ENCODE data around the gene USP3. TPM values are rescaled to one million over a fixed set of nuclear protein-coding genes. Genes with fewer than 3 reads are reported as not detected.

Gene USP3
- total RNA-seq, 1 experiment from 2014 or later = 36.6 TPM

DNA sequence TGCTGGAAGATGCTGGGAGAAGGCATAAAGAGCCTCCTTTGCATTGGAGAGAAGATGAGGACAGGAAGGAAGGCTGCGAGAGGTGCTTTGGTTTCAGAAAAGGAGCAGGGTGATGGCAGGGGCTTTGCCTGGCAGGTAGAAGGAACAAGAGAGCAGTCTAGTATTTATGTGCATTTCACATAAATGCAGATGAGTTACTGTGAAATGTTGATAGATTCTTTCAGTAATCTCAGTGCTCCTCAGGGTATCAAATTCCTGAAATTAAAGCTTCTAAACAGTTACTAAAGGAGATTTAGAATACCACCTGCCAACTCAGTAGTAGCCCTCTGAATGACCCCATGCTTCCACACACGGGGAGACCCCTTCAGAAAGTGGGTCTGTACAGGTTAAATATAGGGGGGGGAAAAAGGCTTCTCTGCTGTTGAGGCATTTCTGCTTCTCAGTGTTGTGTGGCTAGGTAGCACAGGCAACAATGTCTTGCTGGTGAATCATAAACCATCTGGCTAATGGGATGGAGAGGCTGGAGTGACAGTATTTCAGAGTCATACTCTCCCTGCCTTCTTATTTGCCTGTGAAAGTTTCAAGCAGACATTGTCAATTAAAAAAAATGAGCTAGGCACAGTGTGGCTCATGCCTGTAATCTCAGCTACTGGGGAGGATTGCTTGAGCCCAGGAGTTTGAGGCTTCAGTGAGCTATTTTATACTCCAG is 78.5 kb downstream of the USP3 start (continued):
- TF ChIP-seq ZNF512 (CRISPR knock-in tag; IDR thresholded peaks at IDR 0.05; ENCODE audit: borderline replicate concordance) (no peak), ZNF121 (CRISPR knock-in tag; IDR thresholded peaks at IDR 0.05) (no peak), USF1 (CRISPR knock-in tag; IDR thresholded peaks at IDR 0.05) (no peak), ZBTB21 (CRISPR knock-in tag; IDR thresholded peaks at IDR 0.05; ENCODE audit: borderline replicate concordance) (no peak), ZNF263 (CRISPR knock-in tag; IDR thresholded peaks at IDR 0.05; ENCODE audit: low read depth) (no peak)

- Mint-ChIP-seq H3K4me3 (no peak overlapping the region), H3K4me1 (peaks cover 7% of the 10 kb centered on the region), H3K27ac (peak overlapping the region; percentile 0; the same call in 1 of the 2 replicates), H3K36me3 (peaks cover 45% of the 10 kb centered on the region), H3K9me3 (no peaks in the 10 kb centered on the region), H3K27me3 (ENCODE audit: low read depth) (no peaks in the 10 kb centered on the region; the same call in 1 of the 2 replicates)
- ATAC-seq (peak; percentile 90), DNase-seq (ENCODE audit: low spot score) (peak; percentile 49)
- CTCF ChIA-PET = interaction anchor here (0.7 to 1.1 kb wide), 2 partner anchors 13 to 55 kb away, joined by 3 read pairs; no protein-coding TSS in a partner anchor
- TF ChIP-seq CREB1 (CRISPR knock-in tag; IDR thresholded peaks at IDR 0.05) (no peak), GABPB1 (CRISPR knock-in tag; IDR thresholded peaks at IDR 0.05) (no peak), FOXK1 (CRISPR knock-in tag; IDR thresholded peaks at IDR 0.05) (no peak), CBFB (CRISPR knock-in tag; IDR thresholded peaks at IDR 0.05; ENCODE audit: low read depth) (no peak)
- TF ChIP-seq, protein P1, sequence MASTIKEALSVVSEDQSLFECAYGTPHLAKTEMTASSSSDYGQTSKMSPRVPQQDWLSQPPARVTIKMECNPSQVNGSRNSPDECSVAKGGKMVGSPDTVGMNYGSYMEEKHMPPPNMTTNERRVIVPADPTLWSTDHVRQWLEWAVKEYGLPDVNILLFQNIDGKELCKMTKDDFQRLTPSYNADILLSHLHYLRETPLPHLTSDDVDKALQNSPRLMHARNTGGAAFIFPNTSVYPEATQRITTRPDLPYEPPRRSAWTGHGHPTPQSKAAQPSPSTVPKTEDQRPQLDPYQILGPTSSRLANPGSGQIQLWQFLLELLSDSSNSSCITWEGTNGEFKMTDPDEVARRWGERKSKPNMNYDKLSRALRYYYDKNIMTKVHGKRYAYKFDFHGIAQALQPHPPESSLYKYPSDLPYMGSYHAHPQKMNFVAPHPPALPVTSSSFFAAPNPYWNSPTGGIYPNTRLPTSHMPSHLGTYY (CRISPR knock-in tag; IDR thresholded peaks at IDR 0.05) = no peak
- POLR2A ChIA-PET = interaction anchor here (0.9 kb wide), 1 partner anchor 12 kb away, joined by 3 read pairs; no protein-coding TSS in a partner anchor
These were observed 82.4 kb downstream of the USP3 start for GRCh38 chr15:63586790-63587189.

GRCh38 chr15:63587527-63587926 is 83.1 kb downstream of the USP3 start:
- no peak overlapping the region for H3K27ac Mint-ChIP-seq
- H3K27me3 Mint-ChIP-seq (ENCODE audit: low read depth) = no peaks in the 10 kb centered on the region; the same call in 1 of the 2 replicates
- H3K9me3 Mint-ChIP-seq = no peaks in the 10 kb centered on the region
- peaks cover 45% of the 10 kb centered on the region for H3K36me3 Mint-ChIP-seq
- H3K4me3 Mint-ChIP-seq = no peak overlapping the region
- DNase-seq (ENCODE audit: low spot score) (no peak), ATAC-seq (no peak)
- POLR2A ChIA-PET = interaction anchor here (0.9 kb wide), 1 partner anchor 11 kb away, joined by 3 read pairs; no protein-coding TSS in a partner anchor
- CTCF ChIA-PET = interaction anchor here (0.7 kb wide), 1 partner anchor 13 kb away, joined by 3 read pairs; no protein-coding TSS in a partner anchor
- no peak for TF ChIP-seq JUN (CRISPR knock-in tag; IDR thresholded peaks at IDR 0.05)
- TF ChIP-seq CBFB (CRISPR knock-in tag; IDR thresholded peaks at IDR 0.05; ENCODE audit: low read depth) = no peak
- TF ChIP-seq GTF2I (CRISPR knock-in tag; conservative IDR thresholded peaks at IDR 0.05) = no peak
- no peak for TF ChIP-seq OVOL2 (CRISPR knock-in tag; IDR thresholded peaks at IDR 0.05; ENCODE audit: borderline replicate concordance)
- TF ChIP-seq, protein P2, sequence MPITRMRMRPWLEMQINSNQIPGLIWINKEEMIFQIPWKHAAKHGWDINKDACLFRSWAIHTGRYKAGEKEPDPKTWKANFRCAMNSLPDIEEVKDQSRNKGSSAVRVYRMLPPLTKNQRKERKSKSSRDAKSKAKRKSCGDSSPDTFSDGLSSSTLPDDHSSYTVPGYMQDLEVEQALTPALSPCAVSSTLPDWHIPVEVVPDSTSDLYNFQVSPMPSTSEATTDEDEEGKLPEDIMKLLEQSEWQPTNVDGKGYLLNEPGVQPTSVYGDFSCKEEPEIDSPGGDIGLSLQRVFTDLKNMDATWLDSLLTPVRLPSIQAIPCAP (CRISPR knock-in tag; IDR thresholded peaks at IDR 0.05) = no peak
- TF ChIP-seq CREM (CRISPR knock-in tag; IDR thresholded peaks at IDR 0.05) = no peak
- no peak for TF ChIP-seq ZNF396 (CRISPR knock-in tag; IDR thresholded peaks at IDR 0.05; ENCODE audit: borderline replicate concordance)
- no peak for TF ChIP-seq ZNF416 (CRISPR knock-in tag; IDR thresholded peaks at IDR 0.05)
- TF ChIP-seq, protein P3, sequence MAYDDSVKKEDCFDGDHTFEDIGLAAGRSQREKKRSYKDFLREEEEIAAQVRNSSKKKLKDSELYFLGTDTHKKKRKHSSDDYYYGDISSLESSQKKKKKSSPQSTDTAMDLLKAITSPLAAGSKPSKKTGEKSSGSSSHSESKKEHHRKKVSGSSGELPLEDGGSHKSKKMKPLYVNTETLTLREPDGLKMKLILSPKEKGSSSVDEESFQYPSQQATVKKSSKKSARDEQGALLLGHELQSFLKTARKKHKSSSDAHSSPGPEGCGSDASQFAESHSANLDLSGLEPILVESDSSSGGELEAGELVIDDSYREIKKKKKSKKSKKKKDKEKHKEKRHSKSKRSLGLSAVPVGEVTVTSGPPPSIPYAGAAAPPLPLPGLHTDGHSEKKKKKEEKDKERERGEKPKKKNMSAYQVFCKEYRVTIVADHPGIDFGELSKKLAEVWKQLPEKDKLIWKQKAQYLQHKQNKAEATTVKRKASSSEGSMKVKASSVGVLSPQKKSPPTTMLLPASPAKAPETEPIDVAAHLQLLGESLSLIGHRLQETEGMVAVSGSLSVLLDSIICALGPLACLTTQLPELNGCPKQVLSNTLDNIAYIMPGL (CRISPR knock-in tag; IDR thresholded peaks at IDR 0.05) = no peak
- TF ChIP-seq SMAD4 (CRISPR knock-in tag; IDR thresholded peaks at IDR 0.05) = no peak
- H3K4me1 Mint-ChIP-seq = peaks cover 5% of the 10 kb centered on the region
